ENCODE data around the gene TCOF1.

The TCOF1 gene

GRCh38 chr5:150323092-150323491 lies 34.4 kb upstream of the TCOF1 start:
- DNase-seq: no peak

GRCh38 chr5:150323819-150324218 lies 33.7 kb upstream of the TCOF1 start:
- DNase-seq: no peak

GRCh38 chr5:150325426-150325825 lies 32.1 kb upstream of the TCOF1 start:
- DNase-seq: no peak

- no peak for DNase-seq
Observed at GRCh38 chr5:150326707-150327106, 30.8 kb upstream of the TCOF1 start.

GRCh38 chr5:150327139-150327538 lies 30.4 kb upstream of the TCOF1 start:
- no peak for DNase-seq

- DNase-seq: no peak
Observed at GRCh38 chr5:150328515-150328914, 29.0 kb upstream of the TCOF1 start.

- no peak for DNase-seq
Observed at GRCh38 chr5:150329038-150329437, 28.5 kb upstream of the TCOF1 start.

GRCh38 chr5:150329881-150330876 lies 27.3 kb upstream of the TCOF1 start:
- no peak for DNase-seq

GRCh38 chr5:150333400-150333799 lies 24.1 kb upstream of the TCOF1 start:
- no peak for DNase-seq

- DNase-seq: no peak
Observed at GRCh38 chr5:150335778-150336177, 21.7 kb upstream of the TCOF1 start.

GRCh38 chr5:150338546-150338945 lies 19.0 kb upstream of the TCOF1 start:
- DNase-seq: no peak

GRCh38 chr5:150339165-150339564 lies 18.3 kb upstream of the TCOF1 start:
- peak; percentile 85 for DNase-seq

GRCh38 chr5:150339841-150340240 lies 17.7 kb upstream of the TCOF1 start:
- DNase-seq: no peak

- DNase-seq: no peak
Observed at GRCh38 chr5:150340614-150341255, 16.8 kb upstream of the TCOF1 start.

GRCh38 chr5:150341331-150341730 lies 16.2 kb upstream of the TCOF1 start:
- no peak for DNase-seq

- no peak for DNase-seq
Observed at GRCh38 chr5:150341989-150342388, 15.5 kb upstream of the TCOF1 start.

GRCh38 chr5:150342583-150342982 lies 14.9 kb upstream of the TCOF1 start:
- DNase-seq: no peak

GRCh38 chr5:150343994-150344631 lies 13.4 kb upstream of the TCOF1 start:
- no peak for DNase-seq

- DNase-seq: peak; percentile 87
Observed at GRCh38 chr5:150345716-150346115, 11.8 kb upstream of the TCOF1 start.

- no peak for DNase-seq
Observed at GRCh38 chr5:150346592-150346991, 10.9 kb upstream of the TCOF1 start.

GRCh38 chr5:150347003-150347402 lies 10.5 kb upstream of the TCOF1 start:
- DNase-seq: no peak

- no peak for DNase-seq
Observed at GRCh38 chr5:150347451-150347850, 10.0 kb upstream of the TCOF1 start.

GRCh38 chr5:150349681-150350275 lies 7.7 kb upstream of the TCOF1 start:
- no peak for DNase-seq
